ENCODE measurements around the gene TMEM239. TPM values are rescaled to one million over a fixed set of nuclear protein-coding genes. Genes with fewer than 3 reads are reported as not detected.
"Not testable (repeated sequence)": the region's sequence is repeated elsewhere in the genome, so short reads cannot be mapped to it uniquely, and the experiment has no call there.

TMEM239 gene
- polyA plus RNA-seq, 1 experiment: not detected

GRCh38 chr20:2804852-2805688 lies 11.1 kb upstream of the TMEM239 start:
- ChIA-PET POLR2A (no interaction called here), CTCF (no interaction called here)
- H3K9me3 ChIP-seq (ENCODE audit: control insufficient read depth, insufficient read depth, low read length): peaks cover 9% of the 10 kb centered on the region
- no peak for DNase-seq (ENCODE audit: low read depth, low spot score)
- H3K27me3 ChIP-seq (ENCODE audit: control insufficient read depth, insufficient read depth, low read length): peaks cover 59% of the 10 kb centered on the region
- no peak overlapping the region for H3K27ac ChIP-seq (ENCODE audit: low read depth, low read length)
- TF ChIP-seq CTCF (IDR thresholded peaks at IDR 0.05; ENCODE audit: low read depth, low read length): no peak
- H3K4me3 ChIP-seq (ENCODE audit: low read depth, low read length): no peak overlapping the region

GRCh38 chr20:2805689-2806350 lies 10.3 kb upstream of the TMEM239 start:
- TF ChIP-seq CTCF (IDR thresholded peaks at IDR 0.05; ENCODE audit: low read depth, low read length): no peak
- no peak for DNase-seq (ENCODE audit: low read depth, low spot score)
- CTCF ChIA-PET: no interaction called here
- peaks cover 55% of the 10 kb centered on the region for H3K27me3 ChIP-seq (ENCODE audit: control insufficient read depth, insufficient read depth, low read length)
- POLR2A ChIA-PET: no interaction called here
- no peak overlapping the region for H3K27ac ChIP-seq (ENCODE audit: low read depth, low read length)
- H3K9me3 ChIP-seq (ENCODE audit: control insufficient read depth, insufficient read depth, low read length): peaks cover 9% of the 10 kb centered on the region
- H3K4me3 ChIP-seq (ENCODE audit: low read depth, low read length): no peak overlapping the region

GRCh38 chr20:2806351-2806701 lies 9.8 kb upstream of the TMEM239 start:
- peaks cover 50% of the 10 kb centered on the region for H3K27me3 ChIP-seq (ENCODE audit: control insufficient read depth, insufficient read depth, low read length)
- TF ChIP-seq CTCF (IDR thresholded peaks at IDR 0.05; ENCODE audit: low read depth, low read length): no peak
- DNase-seq (ENCODE audit: low read depth, low spot score): no peak
- POLR2A ChIA-PET: no interaction called here
- no peak overlapping the region for H3K27ac ChIP-seq (ENCODE audit: low read depth, low read length)
- CTCF ChIA-PET: no interaction called here
- no peak overlapping the region for H3K4me3 ChIP-seq (ENCODE audit: low read depth, low read length)
- peaks cover 6% of the 10 kb centered on the region for H3K9me3 ChIP-seq (ENCODE audit: control insufficient read depth, insufficient read depth, low read length)

GRCh38 chr20:2807019-2807418 lies 9.1 kb upstream of the TMEM239 start:
- no peak for TF ChIP-seq CTCF (IDR thresholded peaks at IDR 0.05; ENCODE audit: low read depth, low read length)
- ChIA-PET CTCF (no interaction called here), POLR2A (no interaction called here)
- no peak overlapping the region for H3K4me3 ChIP-seq (ENCODE audit: low read depth, low read length)
- no peak overlapping the region for H3K27ac ChIP-seq (ENCODE audit: low read depth, low read length)
- peaks cover 4% of the 10 kb centered on the region for H3K9me3 ChIP-seq (ENCODE audit: control insufficient read depth, insufficient read depth, low read length)
- no peak for DNase-seq (ENCODE audit: low read depth, low spot score)
- H3K27me3 ChIP-seq (ENCODE audit: control insufficient read depth, insufficient read depth, low read length): peaks cover 43% of the 10 kb centered on the region

GRCh38 chr20:2807929-2808328 lies 8.2 kb upstream of the TMEM239 start:
- H3K9me3 ChIP-seq (ENCODE audit: control insufficient read depth, insufficient read depth, low read length); DNase-seq (ENCODE audit: low read depth, low spot score); POLR2A ChIA-PET; CTCF ChIA-PET; H3K27ac ChIP-seq (ENCODE audit: low read depth, low read length); H3K4me3 ChIP-seq (ENCODE audit: low read depth, low read length): not testable (repeated sequence)
- peaks cover 35% of the 10 kb centered on the region for H3K27me3 ChIP-seq (ENCODE audit: control insufficient read depth, insufficient read depth, low read length)
